Stimulated activated naive CD8-positive, alpha-beta T cell treated with anti-CD3 and anti-CD28 coated beads, Interleukin-15, Interleukin-2, amounts not matched to agents 100 U/mL and 50 U/mL, for 24 hours (primary cell): ENCODE data around the gene NEK1.
A peak's percentile ranks its signal among the peaks of the same experiment; 100 is the strongest.
"Not testable (repeated sequence)": the region's sequence is repeated elsewhere in the genome, so short reads cannot be mapped to it uniquely, and the experiment has no call there.

Source experiments
- ATAC-seq: fragments of 150-1000 bp; cut with Tn5 transposase; one replicate; pipeline ENCODE4 v1.10.0; 2021
- DNase-seq: peaks from one replicate; pipeline ENCODE4 v3.0.0; 2021

Gene NEK1

DNA sequence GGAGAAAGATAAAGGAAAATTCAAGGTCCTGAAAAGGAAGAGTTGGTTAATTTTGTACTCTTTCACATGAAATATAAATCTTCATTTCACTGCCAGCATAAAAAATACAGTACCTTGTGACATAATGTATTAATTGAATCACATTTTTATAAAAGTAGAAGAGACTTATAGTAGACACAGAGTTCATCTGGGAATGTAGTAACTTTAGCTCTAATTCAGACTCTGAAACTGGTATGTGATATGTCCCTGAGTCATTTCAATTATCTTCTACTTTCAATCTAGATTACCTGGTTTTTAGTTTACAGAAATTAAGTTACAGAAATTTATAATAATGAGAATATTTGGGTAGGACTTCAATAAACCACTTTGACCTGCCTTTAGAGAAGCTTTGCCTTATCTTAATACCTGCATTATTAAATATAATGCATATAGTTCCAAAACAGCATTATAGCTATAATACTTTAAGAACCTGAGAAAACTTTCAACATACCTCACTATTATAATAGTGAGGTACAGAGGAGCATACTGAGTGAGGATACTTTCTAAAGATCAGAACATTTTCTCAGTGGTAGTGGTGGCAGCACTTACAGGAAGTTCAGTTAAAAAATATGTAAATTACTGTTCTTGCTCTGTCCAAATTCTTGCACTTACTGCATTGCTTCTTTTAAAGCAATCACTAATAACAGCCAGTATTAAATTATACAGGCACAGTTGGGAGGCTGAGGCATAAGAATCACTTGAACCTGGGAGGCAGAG, 11.2 kb downstream of the NEK1 start:
- no peak for DNase-seq

GRCh38 chr4:169594560-169595195, 17.7 kb downstream of the NEK1 start:
- ATAC-seq, result no peak
- DNase-seq, result no peak

More for the DNA sequence above, 11.2 kb downstream of the NEK1 start:
- no peak for ATAC-seq

DNA sequence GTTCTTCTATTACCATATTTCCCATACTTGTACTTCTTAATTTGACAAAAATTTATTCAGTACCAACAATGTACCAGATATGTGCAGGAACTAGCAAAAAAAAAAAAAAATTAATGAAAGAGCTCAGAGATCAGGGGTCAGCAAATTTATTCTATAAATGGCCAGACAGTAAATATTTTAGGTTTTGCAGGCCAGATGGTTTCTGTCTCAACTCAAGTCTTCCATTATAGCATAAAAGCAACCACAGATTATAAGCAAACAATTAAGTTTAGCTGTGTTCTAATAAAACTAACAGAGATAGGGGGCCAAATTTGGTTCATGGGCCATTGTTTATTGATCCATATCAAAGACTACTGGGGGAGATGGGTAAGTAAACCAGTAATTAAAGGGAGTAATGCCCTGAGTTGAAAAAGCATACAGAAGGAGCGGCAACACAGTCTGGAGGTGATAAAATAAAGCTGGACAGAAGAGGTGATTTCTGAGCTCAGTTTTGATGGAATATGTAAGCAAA, 19.3 kb downstream of the NEK1 start:
- DNase-seq (no peak), ATAC-seq (no peak)

- DNase-seq, result no peak
- no peak for ATAC-seq
These were observed 28.8 kb downstream of the NEK1 start for GRCh38 chr4:169583563-169583962.

- no peak for ATAC-seq
- no peak for DNase-seq
These were observed 29.7 kb downstream of the NEK1 start for GRCh38 chr4:169582706-169583105.

DNA sequence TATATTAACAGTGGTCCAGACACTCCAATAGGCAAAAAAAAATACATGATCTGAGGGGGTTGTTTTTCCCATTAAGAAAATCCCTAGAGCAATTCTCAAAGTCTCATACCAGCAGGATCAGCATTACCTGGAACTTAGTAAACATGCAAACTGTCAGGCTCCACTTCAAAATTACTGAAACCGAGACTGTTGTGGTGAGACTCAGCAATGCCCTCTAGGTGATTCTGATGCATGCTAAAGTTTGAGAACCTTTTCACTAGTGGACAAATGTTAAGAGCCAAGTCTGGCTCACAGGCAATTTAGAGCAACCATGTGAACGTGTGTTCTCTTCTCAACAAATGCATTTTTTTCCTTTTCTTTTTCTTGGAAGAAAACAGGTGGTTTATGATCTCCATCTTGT, 30.2 kb downstream of the NEK1 start:
- ATAC-seq (no peak), DNase-seq (no peak)

GRCh38 chr4:169573889-169574288, 38.5 kb downstream of the NEK1 start:
- DNase-seq (no peak), ATAC-seq (no peak)

DNA sequence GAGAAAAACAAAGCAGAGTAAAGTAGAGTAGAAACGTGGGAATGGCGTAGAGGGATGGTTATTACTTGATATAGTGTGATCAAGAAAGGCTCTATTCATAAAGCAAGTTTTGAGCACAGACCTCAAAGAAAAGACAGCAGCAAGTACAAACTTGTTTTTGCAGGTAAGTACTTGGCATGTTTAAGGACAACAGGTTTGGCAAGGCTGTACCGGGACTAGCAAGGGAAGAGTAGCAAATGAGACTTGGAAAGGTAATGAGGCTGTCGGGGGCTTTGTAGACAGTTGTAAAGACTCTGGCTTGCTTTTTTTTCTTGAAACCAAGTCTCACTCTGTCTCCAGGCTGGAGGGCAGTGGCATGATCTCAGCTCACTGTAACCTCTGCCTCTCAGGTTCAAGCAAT, 40.9 kb downstream of the NEK1 start:
- DNase-seq (no peak), ATAC-seq (no peak)

GRCh38 chr4:169571012-169571411, 41.4 kb downstream of the NEK1 start:
- ATAC-seq, DNase-seq: not testable (repeated sequence)

GRCh38 chr4:169570266-169570665, 42.1 kb downstream of the NEK1 start:
- not testable (repeated sequence) for DNase-seq, ATAC-seq

DNA sequence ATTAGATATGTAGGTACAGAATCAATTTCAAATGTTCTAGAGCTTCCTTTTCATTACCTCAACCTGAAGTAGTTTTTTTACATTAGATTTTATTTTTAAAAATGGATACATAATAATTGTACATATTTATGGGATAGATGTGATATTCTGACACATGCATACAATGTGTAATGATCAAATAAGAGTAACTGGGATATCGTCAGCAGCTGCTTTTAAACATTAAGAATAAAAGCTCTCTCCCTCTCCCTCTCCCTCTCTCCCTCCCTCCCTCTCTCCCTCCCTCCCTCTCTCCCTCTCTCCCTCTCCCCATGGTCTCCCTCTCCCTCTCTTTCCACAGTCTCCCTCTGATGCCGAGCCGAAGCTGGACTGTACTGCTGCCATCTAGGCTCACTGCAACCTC, 43.2 kb downstream of the NEK1 start:
- not testable (repeated sequence) for DNase-seq, ATAC-seq

DNA sequence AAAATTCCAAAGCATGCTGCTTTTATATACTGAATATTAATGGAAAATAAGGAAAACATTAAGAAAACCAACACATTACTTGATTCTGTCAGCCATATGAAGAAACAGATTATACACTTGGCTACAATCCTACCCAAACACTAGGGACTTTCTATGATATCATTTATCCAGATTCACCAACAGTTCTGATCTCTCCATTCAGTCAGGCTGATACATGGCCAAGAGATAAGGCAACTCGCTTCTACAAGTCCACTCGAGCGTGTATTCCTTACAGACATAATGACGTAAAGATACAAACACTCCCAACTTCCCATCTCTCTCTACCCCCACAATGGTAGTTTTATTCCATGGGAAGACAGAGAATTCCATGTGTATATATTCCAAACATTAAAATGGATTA, 44.5 kb downstream of the NEK1 start:
- ATAC-seq (no peak), DNase-seq (no peak)

- peak; percentile 11 for DNase-seq
- ATAC-seq, result no peak
These were observed 46.2 kb downstream of the NEK1 start for GRCh38 chr4:169566021-169566818.

- no peak for ATAC-seq
These were observed 46.8 kb downstream of the NEK1 start for GRCh38 chr4:169565606-169566005.

DNA sequence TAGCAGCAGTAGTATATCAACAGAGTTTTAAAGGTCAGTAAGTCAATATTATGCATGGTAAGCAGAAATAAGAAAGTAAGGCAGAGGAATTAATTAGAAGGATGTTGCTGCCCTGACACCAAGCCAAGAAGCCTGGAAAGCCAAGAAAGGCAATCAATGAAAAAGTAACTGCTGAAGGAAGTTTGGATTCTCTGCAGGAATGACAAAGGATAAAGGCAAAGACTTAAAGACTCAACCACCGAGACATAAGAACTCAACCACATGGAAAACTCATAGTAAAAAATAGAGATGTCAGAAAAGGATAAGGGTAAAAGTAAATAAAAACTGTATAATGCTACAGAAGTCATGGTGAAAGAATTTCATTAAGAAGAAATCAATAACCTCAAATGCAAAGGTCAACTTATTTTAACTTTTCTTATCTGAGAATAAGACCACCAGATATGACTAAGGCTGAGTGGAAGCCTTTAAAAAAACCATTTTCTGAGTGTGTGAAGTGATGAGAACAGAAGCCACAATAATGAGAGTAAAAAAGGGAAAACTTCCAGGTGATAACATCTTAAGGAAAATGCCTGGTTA, 55.2 kb downstream of the NEK1 start:
- no peak for ATAC-seq
- no peak for DNase-seq

More at GRCh38 chr4:169565606-169566005, 46.8 kb downstream of the NEK1 start:
- no peak for DNase-seq

GRCh38 chr4:169546548-169546947, 65.8 kb downstream of the NEK1 start:
- not testable (repeated sequence) for ATAC-seq, DNase-seq

DNA sequence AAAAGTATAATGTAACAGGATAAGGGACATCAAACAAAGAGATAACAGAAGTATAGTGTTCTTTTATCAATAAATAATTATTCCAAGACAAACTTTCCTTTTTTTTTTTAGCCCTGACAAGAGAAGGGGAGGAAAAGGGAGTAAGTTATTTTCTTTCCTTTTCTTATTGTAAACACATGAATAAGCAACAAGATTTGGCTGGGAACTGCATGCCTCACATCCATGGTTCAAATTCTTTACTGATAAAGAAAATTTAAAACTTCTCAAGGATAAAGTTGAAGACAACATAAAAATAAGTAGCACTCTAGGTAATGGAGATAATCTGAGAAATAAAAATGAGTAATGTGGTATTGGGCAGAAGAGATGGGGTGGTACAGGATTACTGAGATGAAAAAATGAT, 71.6 kb downstream of the NEK1 start:
- DNase-seq, result no peak

DNA sequence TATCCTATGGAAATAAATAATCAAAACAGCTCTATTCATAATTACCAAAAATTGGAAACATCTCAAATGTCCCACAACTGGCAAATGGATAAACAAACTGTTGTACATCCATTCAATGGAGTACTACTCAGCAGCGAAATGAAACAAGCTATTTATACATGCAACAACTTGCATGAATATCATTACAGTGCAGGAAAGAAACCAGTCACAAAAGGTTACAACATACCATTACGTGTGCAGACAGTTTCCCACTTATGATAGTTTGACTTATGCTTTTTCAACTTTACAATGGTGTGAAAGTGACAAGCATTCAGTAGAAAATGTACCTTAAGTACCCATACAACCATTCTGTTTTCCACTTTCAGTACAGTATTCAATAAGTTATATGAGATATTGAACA, 82.3 kb downstream of the NEK1 start:
- DNase-seq, result no peak
- no peak for ATAC-seq

More for the DNA sequence above, 71.6 kb downstream of the NEK1 start:
- no peak for ATAC-seq

DNA sequence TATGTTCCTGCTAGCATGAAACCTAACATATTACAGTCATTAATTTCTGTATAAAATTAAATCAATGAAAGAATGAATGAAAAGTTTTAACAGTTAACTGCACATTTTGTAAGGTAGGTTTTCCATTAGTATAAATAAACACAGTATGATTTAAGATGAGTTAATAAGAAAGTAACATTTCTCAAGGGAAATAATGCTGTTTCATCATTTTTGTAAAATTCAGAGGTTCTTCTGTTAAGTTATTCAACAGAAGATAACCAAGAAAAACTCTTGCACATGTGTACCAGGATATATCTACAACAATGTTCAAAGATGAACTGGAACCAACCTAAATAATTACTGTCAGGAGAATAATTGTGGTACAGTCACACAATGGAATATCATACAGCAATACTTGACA, 88.6 kb downstream of the NEK1 start:
- ATAC-seq (no peak), DNase-seq (no peak)

- ATAC-seq, result peak; percentile 71
- no peak for DNase-seq
These were observed 101.8 kb downstream of the NEK1 start for GRCh38 chr4:169510617-169511016.

- DNase-seq (no peak), ATAC-seq (no peak)
These were observed 105.5 kb downstream of the NEK1 start for GRCh38 chr4:169506903-169507302.

DNA sequence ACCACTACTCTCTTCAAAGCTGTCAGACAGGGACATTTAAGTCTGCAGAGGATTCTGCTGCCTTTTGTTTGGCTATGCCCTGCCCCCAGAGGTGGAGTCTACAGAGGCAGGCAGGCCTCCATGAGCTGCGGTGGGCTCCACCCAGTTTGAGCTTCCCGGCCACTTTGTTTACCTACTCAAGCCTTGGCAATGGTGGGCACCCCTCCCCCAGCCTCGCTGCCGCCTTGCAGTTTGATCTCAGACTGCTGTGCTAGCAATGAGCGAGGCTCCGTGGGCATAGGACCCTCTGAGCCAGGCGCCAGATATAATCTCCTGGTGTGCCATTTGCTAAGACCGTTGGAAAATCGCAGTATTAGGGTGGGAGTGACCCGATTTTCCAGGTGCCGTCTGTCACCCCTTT, 112.5 kb downstream of the NEK1 start:
- not testable (repeated sequence) for ATAC-seq, DNase-seq
